Measurements from ENCODE around the gene CSN3.

GRCh38 chr4:70277121-70277520 is 34.7 kb downstream of the CSN3 start:
- TF ChIP-seq CTCF (IDR thresholded peaks at IDR 0.05 in 2 of 3, conservative IDR thresholded peaks at IDR 0.05 in 1 of 3; ENCODE audit: control insufficient read depth in 2 of 3, extremely low read depth in 1 of 3, insufficient read depth in 1 of 3, low read depth in 3 of 3, low read length in 3 of 3) (no peak), EED (IDR thresholded peaks at IDR 0.05; ENCODE audit: low read depth) (no peak), NBN (IDR thresholded peaks at IDR 0.05) (no peak), NFYB (IDR thresholded peaks at IDR 0.05; ENCODE audit: insufficient read depth, low read depth, low read length) (no peak), EZH2 (IDR thresholded peaks at IDR 0.05; ENCODE audit: borderline replicate concordance, control insufficient read depth, low read depth, low read length) (no peak), MXI1 (IDR thresholded peaks at IDR 0.05; ENCODE audit: low read depth, low read length) (no peak), REST (IDR thresholded peaks at IDR 0.05; ENCODE audit: low read depth, low read length) (no peak), SPI1 (IDR thresholded peaks at IDR 0.05; ENCODE audit: borderline replicate concordance, insufficient read depth, low read depth, low read length) (no peak), POLR2A (IDR thresholded peaks at IDR 0.05; ENCODE audit: low read depth, low read length) (no peak), EP300 (IDR thresholded peaks at IDR 0.05; ENCODE audit: borderline replicate concordance in 1 of 2, control insufficient read depth in 1 of 2, low read depth in 2 of 2, low read length in 2 of 2) (no peak)

All from GM12878 (cell line).